ENCODE measurements around the gene KLHL40.
"Not testable (repeated sequence)": the region's sequence is repeated elsewhere in the genome, so short reads cannot be mapped to it uniquely, and the experiment has no call there.

The KLHL40 gene

GRCh38 chr3:42721690-42722089 lies 36.4 kb downstream of the KLHL40 start:
- no peak for TF ChIP-seq CTCF (IDR thresholded peaks at IDR 0.05; ENCODE audit: borderline replicate concordance, insufficient read depth, low read depth, low read length)

GRCh38 chr3:42722442-42722841 lies 37.1 kb downstream of the KLHL40 start:
- not testable (repeated sequence) for H3K4me3 ChIP-seq (ENCODE audit: low read depth, low read length)

More at GRCh38 chr3:42721690-42722089, 36.4 kb downstream of the KLHL40 start:
- H3K4me3 ChIP-seq (ENCODE audit: low read depth, low read length): no peak overlapping the region

GRCh38 chr3:42723219-42723618 lies 37.9 kb downstream of the KLHL40 start:
- no peak overlapping the region for H3K4me3 ChIP-seq (ENCODE audit: low read depth, low read length)
- TF ChIP-seq CTCF (IDR thresholded peaks at IDR 0.05; ENCODE audit: borderline replicate concordance, insufficient read depth, low read depth, low read length): no peak

GRCh38 chr3:42725454-42725853 lies 40.1 kb downstream of the KLHL40 start:
- no peak overlapping the region for H3K4me3 ChIP-seq (ENCODE audit: low read depth, low read length)
- TF ChIP-seq CTCF (IDR thresholded peaks at IDR 0.05; ENCODE audit: borderline replicate concordance, insufficient read depth, low read depth, low read length): no peak

- no peak for TF ChIP-seq CTCF (IDR thresholded peaks at IDR 0.05; ENCODE audit: borderline replicate concordance, insufficient read depth, low read depth, low read length)
- H3K4me3 ChIP-seq (ENCODE audit: low read depth, low read length): no peak overlapping the region
Observed at GRCh38 chr3:42728056-42728455, 42.7 kb downstream of the KLHL40 start.

GRCh38 chr3:42728668-42729364 lies 43.5 kb downstream of the KLHL40 start:
- H3K4me3 ChIP-seq (ENCODE audit: low read depth, low read length): no peak overlapping the region
- TF ChIP-seq CTCF (IDR thresholded peaks at IDR 0.05; ENCODE audit: borderline replicate concordance, insufficient read depth, low read depth, low read length): no peak

GRCh38 chr3:42729404-42730145 lies 44.2 kb downstream of the KLHL40 start:
- no peak overlapping the region for H3K4me3 ChIP-seq (ENCODE audit: low read depth, low read length)
- TF ChIP-seq CTCF (IDR thresholded peaks at IDR 0.05; ENCODE audit: borderline replicate concordance, insufficient read depth, low read depth, low read length): no peak

Measured in GM12875 (cell line).